HCT116 (cell line): ENCODE measurements around the gene DIP2A. TPM values are rescaled to one million over a fixed set of nuclear protein-coding genes. Genes with fewer than 3 reads are reported as not detected.
A peak's percentile ranks its signal among the peaks of the same experiment; 100 is the strongest.

ENCODE experiments used
- ATAC-seq: fragments of 200-7000 bp; cut with Tn5 transposase; 2 replicates; pipeline ENCODE4 v1.9.1; 2020; ENCODE audit warnings: mild to moderate bottlenecking, moderate library complexity
- BruUV-seq: library from RNA; stranded (reverse); fragments of 400-500 nt; replicated peaks from 2 replicates; lab custom pipeline; 2021; lab: Mats Ljungman, UMichigan
- CTCF ChIA-PET: fragments of 300-600 bp; sonication (Branson Sonifier 250); formaldehyde crosslinking; loops from one replicate; lab custom pipeline; 2021; ENCODE audit warnings: antibody characterized with exemption; lab: Charles Lee
- POLR2A ChIA-PET: fragments of 300-600, 350-600 bp; sonication (Branson Sonifier 250); formaldehyde crosslinking; loops from one replicate; lab custom pipeline; 2021; ENCODE audit warnings: antibody characterized with exemption; lab: Charles Lee
- RAD21 ChIA-PET, 2 experiments: fragments of 300-600 bp; sonication (Branson Sonifier 250); formaldehyde crosslinking; loops; one replicate each; lab custom pipeline; 2023; ENCODE audit warnings: low total read pairs in 2 of 2; ENCODE audit not compliant: uncharacterized antibody in 2 of 2, unreplicated experiment in 2 of 2, low non-redundant PET in 1 of 2; lab: Charles Lee
- DNase-seq: peaks from one replicate; pipeline ENCODE4 v3.0.0-alpha.2; 2010; ENCODE audit warnings: low read depth, low spot score
- H2AFZ ChIP-seq: fragments of 200-600 bp; shearing (Covaris generic), sonication (generic); 2 replicates; pipeline ENCODE4 v1.6.1; 2017; ENCODE audit warnings: low read depth, mixed run types, mixed read lengths, antibody characterized with exemption, low read length; ENCODE audit not compliant: poor library complexity, severe bottlenecking
- H3K27ac ChIP-seq: 2 replicates; pipeline ENCODE4 v1.5.1; 2012; ENCODE audit warnings: low read depth, low read length
- H3K27me3 ChIP-seq: fragments of 200-600 bp; sonication (generic); 2 replicates; pipeline ENCODE4 v1.6.1; 2016; ENCODE audit warnings: mixed run types, low read length, mixed read lengths; ENCODE audit not compliant: insufficient read depth
- H3K36me3 ChIP-seq, 2 experiments: fragments of 200-500 bp in 1 of 2; fragments of 200-600 bp in 1 of 2; sonication (Bioruptor generic) in 1 of 2; sonication (generic) in 1 of 2; 2 replicates each; pipeline versions ENCODE4 v1.5.1 to v1.6.1; 2014 to 2016; ENCODE audit warnings: low read length in 2 of 2, inconsistent platforms in 1 of 2, mixed read lengths in 1 of 2, mixed run types in 1 of 2; ENCODE audit not compliant: insufficient read depth in 2 of 2, control insufficient read depth in 1 of 2
- H3K4me1 ChIP-seq, 2 experiments: fragments of 200-600 bp in 1 of 2; sonication (generic) in 1 of 2; 2 replicates each; pipeline versions ENCODE4 v1.5.1 to v1.6.1; 2012 to 2017; ENCODE audit warnings: low read length in 2 of 2, inconsistent platforms in 1 of 2, mild to moderate bottlenecking in 1 of 2, mixed read lengths in 1 of 2, mixed run types in 1 of 2, moderate library complexity in 1 of 2; ENCODE audit not compliant: insufficient read depth in 2 of 2, control insufficient read depth in 1 of 2
- H3K4me2 ChIP-seq: fragments of 200-600 bp; sonication (generic); 2 replicates; pipeline ENCODE4 v1.6.1; 2017; ENCODE audit warnings: mixed run types, low read length, mixed read lengths
- H3K4me3 ChIP-seq, 2 experiments: fragments of 200-600 bp in 1 of 2; sonication (generic) in 1 of 2; replicated peaks in 1 of 2; 2 replicates each; pipeline ENCODE4 v1.5.1; 2011 to 2016; ENCODE audit warnings: low read length in 2 of 2, control low read depth in 1 of 2, low read depth in 1 of 2, mild to moderate bottlenecking in 1 of 2, mixed read lengths in 1 of 2, mixed run types in 1 of 2
- H3K79me2 ChIP-seq: fragments of 200-600 bp; sonication (generic); 2 replicates; pipeline ENCODE4 v1.6.1; 2017; ENCODE audit warnings: mild to moderate bottlenecking, mixed run types, low read length, moderate library complexity, mixed read lengths; ENCODE audit not compliant: insufficient read depth
- H3K9ac ChIP-seq: fragments of 200-600 bp; sonication (generic); 2 replicates; pipeline ENCODE4 v1.6.1; 2016; ENCODE audit warnings: low read length, mixed read lengths
- H3K9me2 ChIP-seq: fragments of 200-600 bp; sonication (generic), shearing (Covaris generic); 2 replicates; pipeline ENCODE4 v1.6.1; 2017; ENCODE audit warnings: mixed run types, mild to moderate bottlenecking, moderate library complexity; ENCODE audit not compliant: insufficient read depth
- H3K9me3 ChIP-seq, 2 experiments: fragments of 200-500 bp in 1 of 2; fragments of 200-600 bp in 1 of 2; sonication (Bioruptor generic) in 1 of 2; sonication (generic) in 1 of 2; 2 replicates each; pipeline ENCODE4 v1.6.1; 2014 to 2017; ENCODE audit warnings: low read length in 2 of 2, mixed read lengths in 2 of 2, inconsistent platforms in 1 of 2, low read depth in 1 of 2, mild to moderate bottlenecking in 1 of 2, mixed run types in 1 of 2, moderate library complexity in 1 of 2; ENCODE audit not compliant: control insufficient read depth in 1 of 2, insufficient read depth in 1 of 2
- H4K20me1 ChIP-seq: fragments of 200-600 bp; sonication (generic), shearing (Covaris generic); 2 replicates; pipeline ENCODE4 v1.6.1; 2017; ENCODE audit warnings: mixed run types, mild to moderate bottlenecking, moderate library complexity; ENCODE audit not compliant: insufficient read depth
- CBX3 ChIP-seq: IDR thresholded peaks from 2 replicates; pipeline ENCODE4 v1.6.1; 2012; ENCODE audit warnings: low read depth
- CEBPB ChIP-seq: IDR thresholded peaks from 2 replicates; pipeline ENCODE4 v1.6.1; 2012; ENCODE audit warnings: low read depth
- EGR1 ChIP-seq: IDR thresholded peaks from 2 replicates; pipeline ENCODE4 v1.6.1; 2012; ENCODE audit warnings: low read depth
- ELF1 ChIP-seq: IDR thresholded peaks from 2 replicates; pipeline ENCODE4 v1.6.1; 2012; ENCODE audit warnings: low read depth, borderline replicate concordance
- EZH2 ChIP-seq: fragments of 200-600 bp; sonication (generic); IDR thresholded peaks from 2 replicates; pipeline ENCODE4 v1.6.1; 2017; ENCODE audit warnings: antibody characterized with exemption, mixed run types
- EZH2phosphoT487 ChIP-seq: fragments of 200-600 bp; IDR thresholded peaks from 2 replicates; pipeline ENCODE4 v1.6.1; 2018; ENCODE audit warnings: antibody characterized with exemption, borderline replicate concordance
- FOSL1 ChIP-seq: IDR thresholded peaks from 2 replicates; pipeline ENCODE4 v1.6.1; 2012; ENCODE audit warnings: low read depth
- JUND ChIP-seq: IDR thresholded peaks from 2 replicates; pipeline ENCODE4 v1.6.1; 2012
- RAD21 ChIP-seq: IDR thresholded peaks from 2 replicates; pipeline ENCODE4 v1.6.1; 2012; ENCODE audit warnings: low read depth, mild to moderate bottlenecking
- SIN3A ChIP-seq: IDR thresholded peaks from 2 replicates; pipeline ENCODE4 v1.6.1; 2012; ENCODE audit warnings: low read depth
- SRF ChIP-seq: IDR thresholded peaks from 2 replicates; pipeline ENCODE4 v1.6.1; 2012; ENCODE audit warnings: low read depth
- TCF7L2 ChIP-seq: IDR thresholded peaks from 2 replicates; pipeline ENCODE4 v1.7.0; 2011; ENCODE audit warnings: borderline replicate concordance, inconsistent platforms; ENCODE audit not compliant: insufficient read depth, insufficient read length; ENCODE audit errors: extremely low read depth
- YY1 ChIP-seq: IDR thresholded peaks from 2 replicates; pipeline ENCODE4 v1.6.1; 2011; ENCODE audit warnings: low read length, low read depth, moderate library complexity, mild to moderate bottlenecking; ENCODE audit not compliant: insufficient replicate concordance; ENCODE audit errors: extremely low read depth
- ZFX ChIP-seq: fragments of 450-650 bp; IDR thresholded peaks from 2 replicates; pipeline ENCODE4 v1.6.1; 2017
- ZNF274 ChIP-seq: fragments of 200-500 bp; sonication (Bioruptor generic); IDR thresholded peaks from 2 replicates; pipeline ENCODE4 v1.6.1; 2014; ENCODE audit warnings: mild to moderate bottlenecking, low read depth, low read length, inconsistent platforms
- intact Hi-C: fragments of 100-400 bp; cut with micrococcal nuclease; formaldehyde crosslinking; loops from 2 replicates; pipeline ENCODE4 v1.10.0; 2022
- total RNA-seq: library from RNA; stranded (reverse); gene quantifications from one replicate; pipeline ENCODE4 v1.2.1, GENCODE V29; 2021; ENCODE audit not compliant: unreplicated experiment
- TF ChIP-seq, protein P1 (sequence below): IDR thresholded peaks from 2 replicates; pipeline ENCODE4 v1.6.1; 2012; ENCODE audit warnings: low read depth
- TF ChIP-seq, protein P2 (sequence below), 3 experiments: fragments of 200-600 bp in 1 of 3; sonication (generic) in 1 of 3; IDR thresholded peaks in 2 of 3; conservative IDR thresholded peaks in 1 of 3; 2 replicates each; pipeline ENCODE4 v1.5.1; 2012 to 2017; ENCODE audit warnings: low read depth in 2 of 3, low read length in 2 of 3, antibody characterized with exemption in 1 of 3, borderline replicate concordance in 1 of 3, control low read depth in 1 of 3, mild to moderate bottlenecking in 1 of 3, mixed read lengths in 1 of 3, mixed run types in 1 of 3, moderate library complexity in 1 of 3; ENCODE audit not compliant: insufficient read depth in 1 of 3
- TF ChIP-seq, protein P3 (sequence below): IDR thresholded peaks from 2 replicates; pipeline ENCODE4 v1.6.1; 2012

DIP2A gene
- total RNA-seq, 1 experiment from 2014 or later: 39.9 TPM

DNA sequence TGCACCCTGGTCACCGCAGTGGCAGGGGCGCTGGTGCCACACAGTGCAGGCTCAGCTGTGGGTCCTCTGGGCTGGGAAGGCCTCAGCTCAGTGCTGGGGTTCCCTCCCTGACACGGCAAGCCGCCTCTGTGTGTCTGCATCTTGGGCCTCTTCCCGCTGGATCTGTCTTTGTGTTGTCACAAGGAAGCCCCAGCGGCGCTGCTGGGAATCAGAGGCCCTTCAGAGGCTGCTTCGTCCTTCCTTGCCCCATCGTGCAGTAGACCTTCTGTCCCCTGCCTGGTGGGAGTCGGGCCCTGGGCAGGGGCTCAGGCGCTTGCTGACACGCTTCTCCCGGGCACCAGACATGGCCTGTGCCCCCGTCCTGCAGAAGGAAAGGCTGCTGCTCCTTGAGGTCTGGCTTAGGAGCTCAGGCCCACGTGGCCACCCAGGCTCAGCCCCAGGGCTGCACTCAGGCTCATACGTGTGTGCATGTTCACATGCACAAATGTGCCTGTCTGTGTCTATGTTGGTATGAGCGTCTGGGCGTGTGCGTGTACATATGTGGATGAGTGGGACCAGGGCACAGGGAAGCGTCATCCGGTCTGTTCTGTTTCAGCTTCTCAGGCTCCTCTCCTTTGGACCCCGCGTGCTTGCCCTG, 24.3 kb upstream of the DIP2A start:
- Histone ChIP-seq H3K9me2 (no peaks in the 10 kb centered on the region), H4K20me1 (no peaks in the 10 kb centered on the region), H3K4me1 (no peaks in the 10 kb centered on the region), H3K9me3 (no peaks in the 10 kb centered on the region), H3K27me3 (no peaks in the 10 kb centered on the region), H3K36me3 (peaks cover 16 to 18% of the 10 kb centered on the region in 2 experiments; a peak in 3 of 4 replicates), H3K4me2 (no peak overlapping the region), H3K79me2 (no peaks in the 10 kb centered on the region), H2AFZ (no peak overlapping the region), H3K4me3 (no peak overlapping the region), H3K27ac (no peak overlapping the region), H3K9ac (no peak overlapping the region)
- intact Hi-C loops: no loop called here
- ATAC-seq (peak; percentile 12; the same call in 1 of the 2 replicates), DNase-seq (no peak)
- no TSS peak for BruUV-seq
- ChIA-PET RAD21 (no interaction called here), POLR2A (no interaction called here), CTCF (no interaction called here)
- TF ChIP-seq FOSL1: no peak
- TF ChIP-seq SRF: no peak
- TF ChIP-seq, protein P1, sequence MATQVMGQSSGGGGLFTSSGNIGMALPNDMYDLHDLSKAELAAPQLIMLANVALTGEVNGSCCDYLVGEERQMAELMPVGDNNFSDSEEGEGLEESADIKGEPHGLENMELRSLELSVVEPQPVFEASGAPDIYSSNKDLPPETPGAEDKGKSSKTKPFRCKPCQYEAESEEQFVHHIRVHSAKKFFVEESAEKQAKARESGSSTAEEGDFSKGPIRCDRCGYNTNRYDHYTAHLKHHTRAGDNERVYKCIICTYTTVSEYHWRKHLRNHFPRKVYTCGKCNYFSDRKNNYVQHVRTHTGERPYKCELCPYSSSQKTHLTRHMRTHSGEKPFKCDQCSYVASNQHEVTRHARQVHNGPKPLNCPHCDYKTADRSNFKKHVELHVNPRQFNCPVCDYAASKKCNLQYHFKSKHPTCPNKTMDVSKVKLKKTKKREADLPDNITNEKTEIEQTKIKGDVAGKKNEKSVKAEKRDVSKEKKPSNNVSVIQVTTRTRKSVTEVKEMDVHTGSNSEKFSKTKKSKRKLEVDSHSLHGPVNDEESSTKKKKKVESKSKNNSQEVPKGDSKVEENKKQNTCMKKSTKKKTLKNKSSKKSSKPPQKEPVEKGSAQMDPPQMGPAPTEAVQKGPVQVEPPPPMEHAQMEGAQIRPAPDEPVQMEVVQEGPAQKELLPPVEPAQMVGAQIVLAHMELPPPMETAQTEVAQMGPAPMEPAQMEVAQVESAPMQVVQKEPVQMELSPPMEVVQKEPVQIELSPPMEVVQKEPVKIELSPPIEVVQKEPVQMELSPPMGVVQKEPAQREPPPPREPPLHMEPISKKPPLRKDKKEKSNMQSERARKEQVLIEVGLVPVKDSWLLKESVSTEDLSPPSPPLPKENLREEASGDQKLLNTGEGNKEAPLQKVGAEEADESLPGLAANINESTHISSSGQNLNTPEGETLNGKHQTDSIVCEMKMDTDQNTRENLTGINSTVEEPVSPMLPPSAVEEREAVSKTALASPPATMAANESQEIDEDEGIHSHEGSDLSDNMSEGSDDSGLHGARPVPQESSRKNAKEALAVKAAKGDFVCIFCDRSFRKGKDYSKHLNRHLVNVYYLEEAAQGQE: no peak
- TF ChIP-seq EZH2: no peak
- no peak for TF ChIP-seq EGR1
- no peak for TF ChIP-seq TCF7L2
- TF ChIP-seq ZFX: no peak
- no peak for TF ChIP-seq CBX3
- TF ChIP-seq, protein P2, sequence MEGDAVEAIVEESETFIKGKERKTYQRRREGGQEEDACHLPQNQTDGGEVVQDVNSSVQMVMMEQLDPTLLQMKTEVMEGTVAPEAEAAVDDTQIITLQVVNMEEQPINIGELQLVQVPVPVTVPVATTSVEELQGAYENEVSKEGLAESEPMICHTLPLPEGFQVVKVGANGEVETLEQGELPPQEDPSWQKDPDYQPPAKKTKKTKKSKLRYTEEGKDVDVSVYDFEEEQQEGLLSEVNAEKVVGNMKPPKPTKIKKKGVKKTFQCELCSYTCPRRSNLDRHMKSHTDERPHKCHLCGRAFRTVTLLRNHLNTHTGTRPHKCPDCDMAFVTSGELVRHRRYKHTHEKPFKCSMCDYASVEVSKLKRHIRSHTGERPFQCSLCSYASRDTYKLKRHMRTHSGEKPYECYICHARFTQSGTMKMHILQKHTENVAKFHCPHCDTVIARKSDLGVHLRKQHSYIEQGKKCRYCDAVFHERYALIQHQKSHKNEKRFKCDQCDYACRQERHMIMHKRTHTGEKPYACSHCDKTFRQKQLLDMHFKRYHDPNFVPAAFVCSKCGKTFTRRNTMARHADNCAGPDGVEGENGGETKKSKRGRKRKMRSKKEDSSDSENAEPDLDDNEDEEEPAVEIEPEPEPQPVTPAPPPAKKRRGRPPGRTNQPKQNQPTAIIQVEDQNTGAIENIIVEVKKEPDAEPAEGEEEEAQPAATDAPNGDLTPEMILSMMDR (IDR thresholded peaks at IDR 0.05 in 2 of 3, conservative IDR thresholded peaks at IDR 0.05 in 1 of 3; ENCODE audit: borderline replicate concordance in 1 of 3, insufficient read depth in 1 of 3, low read depth in 2 of 3, low read length in 2 of 3): no peak
- no peak for TF ChIP-seq ZNF274
- TF ChIP-seq, protein P3, sequence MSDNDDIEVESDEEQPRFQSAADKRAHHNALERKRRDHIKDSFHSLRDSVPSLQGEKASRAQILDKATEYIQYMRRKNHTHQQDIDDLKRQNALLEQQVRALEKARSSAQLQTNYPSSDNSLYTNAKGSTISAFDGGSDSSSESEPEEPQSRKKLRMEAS: no peak
- TF ChIP-seq JUND: no peak
- TF ChIP-seq RAD21: no peak
- TF ChIP-seq SIN3A: no peak
- no peak for TF ChIP-seq ELF1
- TF ChIP-seq CEBPB: no peak
- TF ChIP-seq YY1: no peak
- no peak for TF ChIP-seq EZH2phosphoT487
